Smooth muscle cell (in vitro differentiated cells): ENCODE data around the gene MYEOV. TPM values are rescaled to one million over a fixed set of nuclear protein-coding genes. Genes with fewer than 3 reads are reported as not detected.

Experiments used
- DNase-seq: peaks from one replicate; lab custom pipeline; 2025; ENCODE audit not compliant: unreplicated experiment; lab: John Stamatoyannopoulos, UW
- H2AFZ ChIP-seq: fragments of 200-600 bp; sonication (generic); 2 replicates; pipeline ENCODE4 v1.6.0; 2016; ENCODE audit warnings: antibody characterized with exemption, low read depth, mild to moderate bottlenecking
- H3F3A ChIP-seq: fragments of 200-600 bp; sonication (generic); 2 replicates; pipeline ENCODE4 v1.6.0; 2017; ENCODE audit warnings: antibody characterized with exemption, low read depth
- H3K27ac ChIP-seq: fragments of 200-600 bp; sonication (generic); 2 replicates; pipeline ENCODE4 v1.5.1; 2016; ENCODE audit warnings: low read depth, mild to moderate bottlenecking
- H3K27me3 ChIP-seq: fragments of 200-600 bp; sonication (generic); 2 replicates; pipeline ENCODE4 v1.6.1; 2016; ENCODE audit warnings: low read depth, mild to moderate bottlenecking
- H3K36me3 ChIP-seq: fragments of 200-600 bp; sonication (generic); 2 replicates; pipeline ENCODE4 v1.5.1; 2016; ENCODE audit warnings: low read depth
- H3K4me1 ChIP-seq: fragments of 200-600 bp; sonication (generic); 2 replicates; pipeline ENCODE4 v1.5.1; 2016; ENCODE audit warnings: low read depth
- H3K4me2 ChIP-seq: fragments of 200-600 bp; sonication (generic); 2 replicates; pipeline ENCODE4 v1.6.0; 2016; ENCODE audit warnings: mild to moderate bottlenecking
- H3K4me3 ChIP-seq: fragments of 200-600 bp; sonication (generic); 2 replicates; pipeline ENCODE4 v1.5.1; 2016; ENCODE audit warnings: mild to moderate bottlenecking
- H3K79me2 ChIP-seq: fragments of 200-600 bp; sonication (generic); 2 replicates; pipeline ENCODE4 v1.6.0; 2016; ENCODE audit warnings: low read depth, mild to moderate bottlenecking
- H3K9ac ChIP-seq: fragments of 200-600 bp; sonication (generic); 2 replicates; pipeline ENCODE4 v1.6.0; 2016; ENCODE audit warnings: low read depth
- H3K9me3 ChIP-seq: fragments of 200-600 bp; sonication (generic); replicated peaks from 2 replicates; pipeline ENCODE4 v1.5.1; 2016; ENCODE audit warnings: low read depth
- H4K20me1 ChIP-seq: fragments of 200-600 bp; sonication (generic); 2 replicates; pipeline ENCODE4 v1.6.0; 2016; ENCODE audit warnings: low read depth
- CTCF ChIP-seq: fragments of 200-600 bp; sonication (generic); IDR thresholded peaks from 2 replicates; pipeline ENCODE4 v1.5.1; 2017; ENCODE audit warnings: borderline replicate concordance, mild to moderate bottlenecking, antibody characterized with exemption; ENCODE audit not compliant: insufficient read depth, poor library complexity, severe bottlenecking
- WGBS: methylation state at CpG from one replicate; pipeline ENCODE4 v1.1.7; 2016; ENCODE audit warnings: low lambda C conversion rate; 5-methylcytosine and 5-hydroxymethylcytosine counted together
- polyA plus RNA-seq: library from polyadenylated mRNA; unstranded; fragments of >200 nt; fragmentation: Nextera tagmentation; extraction: Ambion mirVana; gene quantifications from 2 replicates; pipeline ENCODE4 v1.2.1, GENCODE V29; 2016
- total RNA-seq: library from RNA; depleted of rRNA; stranded (reverse); fragments of >200 nt; gene quantifications from 2 replicates; pipeline ENCODE4 v1.2.3, GENCODE V29; 2014

Gene MYEOV
- total and polyA plus RNA-seq, 2 experiments from 2014 or later: 1.1 TPM; not detected in 1

GRCh38 chr11:69299023-69299461 lies 5.1 kb downstream of the MYEOV start:
- H3K4me1 ChIP-seq: peaks cover 16% of the 10 kb centered on the region
- H3F3A ChIP-seq: peaks cover 10% of the 10 kb centered on the region
- H3K27me3 ChIP-seq: no peaks in the 10 kb centered on the region
- H3K4me3 ChIP-seq: no peak overlapping the region
- no peaks in the 10 kb centered on the region for H3K79me2 ChIP-seq
- no peak for DNase-seq
- no peaks in the 10 kb centered on the region for H4K20me1 ChIP-seq
- WGBS: 93% methylated on average over 8 of the region's 11 CpGs
- peak overlapping the region; percentile 43 for H3K4me2 ChIP-seq
- peak overlapping the region; percentile 54 for H3K9ac ChIP-seq
- no peaks in the 10 kb centered on the region for H3K9me3 ChIP-seq
- H2AFZ ChIP-seq: no peak overlapping the region
- peak overlapping the region; percentile 85 for H3K27ac ChIP-seq
- H3K36me3 ChIP-seq: no peaks in the 10 kb centered on the region
- no peak for TF ChIP-seq CTCF

GRCh38 chr11:69299572-69299971 lies 5.6 kb downstream of the MYEOV start:
- Histone ChIP-seq H3K4me1 (peaks cover 16% of the 10 kb centered on the region), H3K79me2 (no peaks in the 10 kb centered on the region), H2AFZ (no peak overlapping the region), H3K9me3 (no peaks in the 10 kb centered on the region), H3K27ac (peak overlapping the region; percentile 93), H3K36me3 (no peaks in the 10 kb centered on the region), H3K27me3 (no peaks in the 10 kb centered on the region), H3K4me3 (no peak overlapping the region), H3F3A (peaks cover 10% of the 10 kb centered on the region), H4K20me1 (no peaks in the 10 kb centered on the region), H3K4me2 (no peak overlapping the region), H3K9ac (no peak overlapping the region)
- TF ChIP-seq CTCF: no peak
- no peak for DNase-seq
- WGBS: 94% methylated on average over 6 of the region's 8 CpGs

GRCh38 chr11:69300120-69301060 lies 6.4 kb downstream of the MYEOV start:
- H3K4me2 ChIP-seq: no peak overlapping the region
- H3K4me1 ChIP-seq: peaks cover 16% of the 10 kb centered on the region
- no peak for TF ChIP-seq CTCF
- H4K20me1 ChIP-seq: no peaks in the 10 kb centered on the region
- DNase-seq: no peak
- no peaks in the 10 kb centered on the region for H3K36me3 ChIP-seq
- WGBS: 54% methylated on average over 11 of the region's 11 CpGs
- no peaks in the 10 kb centered on the region for H3K9me3 ChIP-seq
- no peaks in the 10 kb centered on the region for H3K79me2 ChIP-seq
- no peak overlapping the region for H2AFZ ChIP-seq
- H3F3A ChIP-seq: peaks cover 10% of the 10 kb centered on the region
- peak overlapping the region; percentile 93 for H3K27ac ChIP-seq
- H3K9ac ChIP-seq: peak overlapping the region; percentile 2
- no peaks in the 10 kb centered on the region for H3K27me3 ChIP-seq
- no peak overlapping the region for H3K4me3 ChIP-seq
